Immature natural killer cell (primary cell): ENCODE results near the gene MYADML2. TPM values are rescaled to one million over a fixed set of nuclear protein-coding genes. Genes with fewer than 3 reads are reported as not detected.

Source experiments
- DNase-seq, 3 donors: peaks; one replicate each; pipeline ENCODE4 v3.0.0; 2022; ENCODE audit warnings: mixed read lengths in 1 of 3
- H3K27ac Mint-ChIP-seq, 6 donors: one replicate each; pipeline ENCODE4 v1.8.0; 2020; ENCODE audit warnings: mixed read lengths in 6 of 6, mild to moderate bottlenecking in 5 of 6, inconsistent platforms in 4 of 6, moderate library complexity in 3 of 6
- H3K27me3 Mint-ChIP-seq, 3 donors: one replicate each; pipeline ENCODE4 v1.8.0; 2020 to 2021; ENCODE audit warnings: low read depth in 3 of 3, mild to moderate bottlenecking in 3 of 3, mixed read lengths in 3 of 3, moderate library complexity in 3 of 3, inconsistent platforms in 1 of 3
- H3K36me3 Mint-ChIP-seq, 3 donors: one replicate each; pipeline ENCODE4 v1.8.0; 2020; ENCODE audit warnings: mixed read lengths in 3 of 3, inconsistent platforms in 2 of 3, mild to moderate bottlenecking in 2 of 3
- H3K4me1 Mint-ChIP-seq, 2 donors: one replicate each; pipeline ENCODE4 v1.8.0; 2020; ENCODE audit warnings: inconsistent platforms in 2 of 2, mild to moderate bottlenecking in 2 of 2, mixed read lengths in 2 of 2, moderate library complexity in 1 of 2
- H3K4me3 Mint-ChIP-seq, 5 donors: one replicate each; pipeline ENCODE4 v1.8.0; 2020; ENCODE audit warnings: mild to moderate bottlenecking in 5 of 5, mixed read lengths in 5 of 5, inconsistent platforms in 3 of 5, moderate library complexity in 3 of 5
- H3K9me3 Mint-ChIP-seq, 6 donors: one replicate each; pipeline ENCODE4 v1.8.0; 2020; ENCODE audit warnings: mild to moderate bottlenecking in 6 of 6, mixed read lengths in 6 of 6, inconsistent platforms in 4 of 6, moderate library complexity in 3 of 6
- polyA plus RNA-seq, 3 donors: library from polyadenylated mRNA; unstranded; fragments of 300-500 nt; fragmentation: Illumina TruSeq; gene quantifications; one replicate each; pipeline ENCODE4 v1.2.3, GENCODE V29; 2021

Gene MYADML2, protein sequence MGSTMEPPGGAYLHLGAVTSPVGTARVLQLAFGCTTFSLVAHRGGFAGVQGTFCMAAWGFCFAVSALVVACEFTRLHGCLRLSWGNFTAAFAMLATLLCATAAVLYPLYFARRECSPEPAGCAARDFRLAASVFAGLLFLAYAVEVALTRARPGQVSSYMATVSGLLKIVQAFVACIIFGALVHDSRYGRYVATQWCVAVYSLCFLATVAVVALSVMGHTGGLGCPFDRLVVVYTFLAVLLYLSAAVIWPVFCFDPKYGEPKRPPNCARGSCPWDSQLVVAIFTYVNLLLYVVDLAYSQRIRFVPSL
- polyA plus RNA-seq, result not detected

DNA sequence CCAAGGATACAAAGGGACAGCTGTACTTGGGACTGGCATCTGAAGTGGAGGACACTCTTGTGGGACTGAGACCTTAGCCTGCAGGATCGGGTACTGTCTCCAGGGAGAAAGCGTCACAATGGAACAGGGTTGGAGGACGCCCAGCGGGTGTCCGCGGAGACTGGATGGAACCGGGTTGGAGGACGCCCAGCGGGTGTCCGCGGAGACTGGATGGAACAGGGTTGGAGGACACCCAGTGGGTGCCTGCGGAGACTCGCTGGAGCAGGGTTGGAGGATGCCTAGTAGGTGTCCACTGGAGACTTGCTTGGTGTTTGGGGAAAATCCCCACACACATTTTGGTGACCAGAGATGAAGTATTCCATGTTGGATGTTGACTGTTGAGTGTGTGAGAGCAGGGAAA lies at the start of gene MYADML2:
Gene MYADML2, minus strand, starts transcription at position 45 of the 400 bp plus-strand sequence. CDS start 5,492 bp downstream, outside the sequence.
- no peak for DNase-seq
- Mint-ChIP-seq H3K9me3 (no peaks in the 10 kb centered on the region), H3K27me3 (peaks cover 2 to 8% (median 5%) of the 10 kb centered on the region in 3 donors), H3K27ac (no peak within 1 kb of the TSS), H3K4me3 (no peak within 1 kb of the TSS), H3K4me1 (peaks cover 0 to 1% of the 10 kb centered on the region in 2 donors), H3K36me3 (no peaks in the 10 kb centered on the region)

DNA sequence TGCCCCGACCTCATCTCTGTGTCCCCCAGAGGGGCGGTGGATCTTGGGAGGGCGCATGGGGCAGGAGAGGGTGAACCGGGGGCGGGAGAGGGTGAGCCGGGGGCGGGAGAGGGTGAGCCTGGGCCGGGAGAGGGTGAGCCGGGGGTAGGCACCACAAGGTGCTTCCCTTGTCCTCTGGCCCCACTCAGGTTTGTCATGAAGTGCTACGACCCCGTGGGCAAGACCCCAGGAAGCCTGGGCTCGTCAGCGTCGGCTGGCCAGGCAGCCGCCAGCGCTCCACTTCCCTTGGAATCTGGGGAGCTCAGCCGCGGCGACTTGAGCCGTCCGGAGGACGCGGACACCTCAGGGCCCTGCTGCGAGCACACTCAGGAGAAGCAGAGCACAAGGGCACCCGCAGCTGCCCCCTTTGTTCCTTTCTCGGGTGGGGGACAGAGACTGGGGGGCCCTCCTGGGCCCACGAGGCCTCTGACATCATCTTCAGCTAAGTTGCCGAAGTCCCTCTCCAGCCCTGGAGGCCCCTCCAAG lies 49.3 kb upstream of the MYADML2 start:
- DNase-seq, result no peak
- Mint-ChIP-seq H3K9me3 (no peaks in the 10 kb centered on the region), H3K4me3 (no peak overlapping the region), H3K27me3 (no peaks in the 10 kb centered on the region), H3K4me1 (no peaks in the 10 kb centered on the region), H3K36me3 (no peaks in the 10 kb centered on the region), H3K27ac (no peak overlapping the region)

GRCh38 chr17:81995463-81996231 lies 48.6 kb upstream of the MYADML2 start:
- no peak for DNase-seq
- Mint-ChIP-seq H3K27ac (no peak overlapping the region), H3K27me3 (no peaks in the 10 kb centered on the region), H3K4me3 (no peak overlapping the region), H3K9me3 (no peaks in the 10 kb centered on the region), H3K36me3 (no peaks in the 10 kb centered on the region), H3K4me1 (peaks cover 0 to 2% of the 10 kb centered on the region in 2 donors)

DNA sequence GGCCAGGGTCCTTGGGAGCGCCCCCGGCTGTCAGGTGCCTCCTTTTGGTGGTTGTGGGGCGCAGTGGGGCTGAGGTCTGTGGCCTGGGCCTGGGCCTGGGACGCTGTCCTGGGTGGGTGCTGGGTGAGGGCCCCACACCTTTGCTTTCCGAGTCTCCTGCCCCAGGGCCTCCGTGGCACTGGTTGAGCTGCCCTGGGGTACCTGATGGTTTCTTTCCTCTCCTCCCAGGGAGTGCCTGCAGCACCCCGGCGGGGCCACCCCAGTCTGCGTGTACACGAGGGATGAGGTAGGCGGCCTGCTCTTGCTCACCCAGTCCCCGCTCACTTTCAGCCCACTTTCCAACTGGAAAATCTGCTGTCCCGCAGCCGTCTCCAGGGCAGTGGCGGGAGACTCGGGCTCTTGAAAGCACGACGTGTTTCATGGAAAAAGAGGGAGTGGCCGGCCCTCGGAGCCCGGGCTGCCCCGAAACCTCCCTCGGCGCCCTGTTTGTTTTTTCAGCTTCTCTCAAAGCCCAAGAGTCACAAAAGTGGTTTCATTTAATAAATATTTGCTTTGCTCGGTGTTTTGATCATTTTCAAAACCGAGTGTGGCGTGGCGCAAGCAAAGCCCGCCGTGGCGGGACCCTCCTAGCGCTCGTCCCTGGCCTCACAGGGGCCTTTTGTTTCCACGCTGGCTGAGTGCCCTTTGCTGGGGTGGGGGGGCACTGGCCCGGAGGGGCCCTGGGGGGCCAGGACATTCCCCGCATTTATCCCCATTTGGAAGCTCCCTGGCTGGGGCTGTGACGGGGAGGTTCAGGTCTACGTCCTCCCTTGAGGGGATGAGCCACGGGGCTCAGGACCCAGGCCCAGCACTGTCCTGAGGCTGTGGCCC lies 47.8 kb upstream of the MYADML2 start:
- no peak overlapping the region for H3K4me3 Mint-ChIP-seq
- H3K4me1 Mint-ChIP-seq, result peaks cover 0 to 2% of the 10 kb centered on the region in 2 donors
- no peaks in the 10 kb centered on the region for H3K27me3 Mint-ChIP-seq
- no peak for DNase-seq
- H3K9me3 Mint-ChIP-seq, result no peaks in the 10 kb centered on the region
- H3K27ac Mint-ChIP-seq, result no peak overlapping the region
- no peaks in the 10 kb centered on the region for H3K36me3 Mint-ChIP-seq

DNA sequence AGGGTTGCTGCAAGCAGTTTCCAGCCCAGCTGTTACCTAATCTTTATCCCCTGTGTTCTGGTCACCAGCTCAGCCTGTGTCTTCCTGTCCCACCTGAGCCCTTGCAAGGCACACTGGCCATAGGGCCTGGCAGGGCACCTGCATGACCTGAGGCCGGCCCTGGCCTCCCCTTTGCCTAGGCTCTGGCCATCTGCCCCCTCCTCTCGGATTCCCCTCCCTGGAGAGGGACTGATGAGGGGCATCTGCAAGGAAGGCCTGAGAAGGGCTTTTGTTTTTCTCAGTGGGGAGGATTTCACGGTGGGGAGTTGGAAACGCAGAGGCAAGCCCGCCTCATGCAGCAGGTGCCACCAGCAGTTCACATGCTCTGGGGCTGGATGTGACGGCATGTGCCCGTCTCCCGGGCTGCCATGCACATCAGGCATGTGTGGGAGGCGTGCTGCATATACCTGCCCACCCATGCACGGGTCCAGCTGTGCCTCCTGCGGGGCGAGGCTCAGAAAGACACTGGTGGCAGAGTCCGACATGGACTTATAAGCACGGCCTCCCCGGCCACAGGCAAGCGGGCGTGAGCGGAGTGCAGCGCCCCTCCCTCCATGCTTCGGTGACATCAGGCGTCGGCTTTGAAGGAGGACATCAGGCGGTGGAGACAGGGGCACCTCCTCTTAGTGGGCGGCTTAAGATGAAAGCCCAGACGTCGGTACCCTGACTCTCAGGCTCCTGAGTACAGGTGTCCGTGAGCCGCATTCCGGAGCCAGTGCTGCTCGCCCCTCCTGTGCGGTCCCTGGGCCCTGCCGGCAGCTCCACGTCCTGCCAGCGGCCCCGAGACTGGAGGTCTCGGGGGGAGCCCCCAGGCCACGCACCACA lies 46.9 kb upstream of the MYADML2 start:
- H3K4me3 Mint-ChIP-seq, result no peak overlapping the region
- no peaks in the 10 kb centered on the region for H3K36me3 Mint-ChIP-seq
- H3K4me1 Mint-ChIP-seq, result peaks cover 0 to 2% of the 10 kb centered on the region in 2 donors
- H3K9me3 Mint-ChIP-seq, result no peaks in the 10 kb centered on the region
- H3K27ac Mint-ChIP-seq, result no peak overlapping the region
- no peak for DNase-seq
- H3K27me3 Mint-ChIP-seq, result no peaks in the 10 kb centered on the region

- Mint-ChIP-seq H3K4me1 (peaks cover 0 to 2% of the 10 kb centered on the region in 2 donors), H3K9me3 (no peaks in the 10 kb centered on the region), H3K27me3 (no peaks in the 10 kb centered on the region), H3K27ac (no peak overlapping the region), H3K4me3 (no peak overlapping the region), H3K36me3 (no peaks in the 10 kb centered on the region)
- no peak for DNase-seq
Measured at GRCh38 chr17:81992306-81993102, 45.5 kb upstream of the MYADML2 start.

DNA sequence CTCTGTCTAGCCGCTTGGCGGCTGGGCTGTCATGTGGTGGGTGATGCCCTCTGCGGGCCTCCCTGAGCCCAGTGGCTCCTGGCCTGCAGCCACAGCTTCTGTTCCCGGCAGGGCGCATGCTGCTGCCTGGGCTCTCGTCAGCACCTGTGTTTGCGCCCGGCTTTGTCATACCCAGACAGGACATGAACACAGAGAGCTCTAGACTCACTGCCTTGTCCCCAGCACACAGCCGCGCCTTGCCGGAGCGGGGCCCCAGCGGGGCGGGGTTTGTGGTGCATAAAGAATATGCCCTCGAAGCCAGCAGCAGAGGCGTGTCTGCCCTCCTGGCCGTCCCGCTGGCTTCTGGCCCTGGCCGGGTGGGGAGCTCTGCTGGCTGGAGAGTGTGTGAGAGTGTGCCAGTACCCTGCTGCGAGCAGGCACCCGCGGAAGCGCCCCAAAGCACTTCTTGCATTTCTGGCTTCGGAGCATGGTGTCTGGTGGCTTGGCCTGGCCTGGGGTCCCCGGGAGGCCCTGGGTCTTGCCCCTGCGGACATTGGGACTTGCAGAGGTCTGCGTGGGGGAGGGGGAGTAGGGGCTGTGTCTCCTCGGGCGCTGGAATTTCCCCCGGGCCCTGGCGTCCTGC lies 44.8 kb upstream of the MYADML2 start:
- no peaks in the 10 kb centered on the region for H3K36me3 Mint-ChIP-seq
- no peaks in the 10 kb centered on the region for H3K9me3 Mint-ChIP-seq
- peaks cover 0 to 2% of the 10 kb centered on the region in 2 donors for H3K4me1 Mint-ChIP-seq
- no peak overlapping the region for H3K27ac Mint-ChIP-seq
- no peaks in the 10 kb centered on the region for H3K27me3 Mint-ChIP-seq
- DNase-seq, result no peak
- no peak overlapping the region for H3K4me3 Mint-ChIP-seq

GRCh38 chr17:81990836-81991683 lies 44.0 kb upstream of the MYADML2 start:
- no peak for DNase-seq
- no peak overlapping the region for H3K4me3 Mint-ChIP-seq
- H3K9me3 Mint-ChIP-seq, result no peaks in the 10 kb centered on the region
- peak overlapping the region in 2 of 6 donors; percentile 31 to 48 for H3K27ac Mint-ChIP-seq
- no peaks in the 10 kb centered on the region for H3K27me3 Mint-ChIP-seq
- peaks cover 0 to 2% of the 10 kb centered on the region in 2 donors for H3K4me1 Mint-ChIP-seq
- H3K36me3 Mint-ChIP-seq, result peaks cover 0 to 5% (median 0%) of the 10 kb centered on the region in 3 donors

GRCh38 chr17:81987161-81987770 lies 40.2 kb upstream of the MYADML2 start:
- peaks cover 4% of the 10 kb centered on the region in 2 donors for H3K4me1 Mint-ChIP-seq
- H3K27me3 Mint-ChIP-seq, result peaks cover 0 to 1% (median 0%) of the 10 kb centered on the region in 3 donors
- no peak for DNase-seq
- H3K4me3 Mint-ChIP-seq, result no peak overlapping the region
- peaks cover 0 to 14% (median 5%) of the 10 kb centered on the region in 3 donors for H3K36me3 Mint-ChIP-seq
- H3K27ac Mint-ChIP-seq, result peak overlapping the region in 1 of 6 donors; percentile 64
- no peaks in the 10 kb centered on the region for H3K9me3 Mint-ChIP-seq

- Mint-ChIP-seq H3K27me3 (peaks cover 0 to 1% (median 0%) of the 10 kb centered on the region in 3 donors), H3K4me3 (no peak overlapping the region), H3K4me1 (peaks cover 4% of the 10 kb centered on the region in 2 donors), H3K9me3 (no peaks in the 10 kb centered on the region), H3K36me3 (peaks cover 0 to 14% (median 5%) of the 10 kb centered on the region in 3 donors), H3K27ac (no peak overlapping the region)
- DNase-seq, result no peak
Measured at GRCh38 chr17:81986606-81987005, 39.6 kb upstream of the MYADML2 start.
